Measurements from ENCODE around the gene ARHGEF2. TPM values are rescaled to one million over a fixed set of nuclear protein-coding genes. Genes with fewer than 3 reads are reported as not detected.

The ARHGEF2 gene
- total RNA-seq, 4 donors from 2014 or later: 105 to 195 (median 153) TPM

DNA sequence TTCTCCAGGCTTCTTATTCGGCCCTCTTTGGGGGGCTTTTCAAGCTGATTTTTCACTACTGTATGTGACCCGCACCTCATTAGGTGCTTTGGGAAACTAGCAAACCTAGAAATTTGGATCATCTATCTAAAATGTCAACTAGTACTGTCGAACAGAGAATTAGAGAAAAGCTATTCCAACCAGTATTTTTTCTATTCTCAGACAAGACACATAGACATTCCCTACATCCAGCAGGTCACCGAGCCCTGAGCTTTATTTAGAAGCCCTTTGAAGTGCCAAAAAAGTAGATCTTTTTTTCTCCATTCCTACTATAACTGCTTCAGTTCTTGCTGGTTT lies 42.7 kb upstream of the ARHGEF2 start:
- H3K4me1 ChIP-seq: peaks cover 0 to 29% (median 11%) of the 10 kb centered on the region in 4 donors
- H3K27ac ChIP-seq: peak overlapping the region in 3 of 4 donors; percentile 90 to 98 (median 96)
- H3K27me3 ChIP-seq: no peaks in the 10 kb centered on the region
- 3% methylated on average over 4 of the region's 4 CpGs for WGBS, 2 donors
- H3K9me3 ChIP-seq: no peaks in the 10 kb centered on the region
- peaks cover 0 to 35% (median 0%) of the 10 kb centered on the region in 3 donors for H3K36me3 ChIP-seq
- H3K4me3 ChIP-seq: peak overlapping the region; percentile 72 to 95 (median 86)
- DNase-seq (ENCODE audit: low spot score in 2 of 2): no peak
- TF ChIP-seq CTCF (IDR thresholded peaks at IDR 0.05) (no peak), POLR2A (IDR thresholded peaks at IDR 0.05) (no peak), EP300 (IDR thresholded peaks at IDR 0.05) (no peak)

GRCh38 chr1:156020293-156021092 lies 42.1 kb upstream of the ARHGEF2 start, which contains the start of gene SSR2:
Gene SSR2 (minus strand): TSS chr1:156020951. CDS start chr1:156020167, 784 bp downstream.
- H3K36me3 ChIP-seq: peaks cover 0 to 41% (median 0%) of the 10 kb centered on the region in 3 donors
- H3K27me3 ChIP-seq: no peaks in the 10 kb centered on the region
- H3K4me3 ChIP-seq: peak within 1 kb of the TSS; percentile 72 to 95 (median 86)
- DNase-seq (ENCODE audit: low spot score in 2 of 2): peak; percentile 73 to 87
- WGBS, 2 donors: 0 to 1% methylated on average over 40 to 44 of the region's 45 CpGs
- peak within 1 kb of the TSS; percentile 60 to 98 (median 93) for H3K27ac ChIP-seq
- H3K4me1 ChIP-seq: peaks cover 0 to 29% (median 11%) of the 10 kb centered on the region in 4 donors
- TF ChIP-seq POLR2A (IDR thresholded peaks at IDR 0.05) (peak in 1 of 2 donors; percentile 46), CTCF (IDR thresholded peaks at IDR 0.05) (peak in 1 of 5 experiments; percentile 10), EP300 (IDR thresholded peaks at IDR 0.05) (peak; percentile 85 to 89)
- no peaks in the 10 kb centered on the region for H3K9me3 ChIP-seq

DNA sequence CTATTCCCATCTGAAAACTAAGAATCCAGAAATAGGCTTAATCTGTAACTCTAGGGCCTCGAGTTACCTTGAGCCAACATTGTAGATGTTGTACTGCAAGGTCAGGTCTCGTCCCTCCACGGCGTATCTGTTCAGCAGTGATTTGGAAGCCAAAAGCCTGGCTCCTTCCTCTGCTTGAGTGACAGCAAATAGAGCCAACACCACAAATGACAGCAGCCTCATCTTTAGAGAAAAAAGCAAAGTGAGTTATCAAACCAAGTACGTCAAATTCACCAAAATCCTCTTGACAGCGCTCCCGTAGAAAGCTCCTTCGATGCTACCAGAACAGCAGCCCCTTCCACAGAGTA lies 41.6 kb upstream of the ARHGEF2 start:
- 39 to 41% methylated on average over 8 of the region's 8 CpGs for WGBS, 2 donors
- peaks cover 0 to 47% (median 0%) of the 10 kb centered on the region in 3 donors for H3K36me3 ChIP-seq
- TF ChIP-seq EP300 (IDR thresholded peaks at IDR 0.05) (no peak), CTCF (IDR thresholded peaks at IDR 0.05) (no peak), POLR2A (IDR thresholded peaks at IDR 0.05) (no peak)

GRCh38 chr1:156014829-156015228 lies 36.5 kb upstream of the ARHGEF2 start:
- TF ChIP-seq POLR2A (IDR thresholded peaks at IDR 0.05) (no peak), EP300 (IDR thresholded peaks at IDR 0.05) (no peak), CTCF (IDR thresholded peaks at IDR 0.05) (no peak)
- Histone ChIP-seq H3K9me3 (no peaks in the 10 kb centered on the region), H3K27ac (no peak overlapping the region), H3K36me3 (peaks cover 4 to 98% (median 14%) of the 10 kb centered on the region in 3 donors), H3K4me3 (no peak overlapping the region), H3K4me1 (peaks cover 0 to 19% (median 4%) of the 10 kb centered on the region in 4 donors), H3K27me3 (no peaks in the 10 kb centered on the region)
- no peak for DNase-seq (ENCODE audit: low spot score in 2 of 2)
- 90 to 91% methylated on average over 7 of the region's 7 CpGs for WGBS, 2 donors

More for the DNA sequence above, 41.6 kb upstream of the ARHGEF2 start:
- Histone ChIP-seq H3K27ac (peak overlapping the region; percentile 60 to 98 (median 93)), H3K9me3 (no peaks in the 10 kb centered on the region), H3K4me1 (peaks cover 0 to 29% (median 11%) of the 10 kb centered on the region in 4 donors), H3K27me3 (no peaks in the 10 kb centered on the region), H3K4me3 (peak overlapping the region; percentile 72 to 95 (median 86))
- no peak for DNase-seq (ENCODE audit: low spot score in 2 of 2)
